ENCODE data around the gene TTLL4. TPM values are rescaled to one million over a fixed set of nuclear protein-coding genes. Genes with fewer than 3 reads are reported as not detected.
A peak's percentile ranks its signal among the peaks of the same experiment; 100 is the strongest.

The TTLL4 gene
- total RNA-seq, 1 experiment from 2014 or later = 8.0 TPM

DNA sequence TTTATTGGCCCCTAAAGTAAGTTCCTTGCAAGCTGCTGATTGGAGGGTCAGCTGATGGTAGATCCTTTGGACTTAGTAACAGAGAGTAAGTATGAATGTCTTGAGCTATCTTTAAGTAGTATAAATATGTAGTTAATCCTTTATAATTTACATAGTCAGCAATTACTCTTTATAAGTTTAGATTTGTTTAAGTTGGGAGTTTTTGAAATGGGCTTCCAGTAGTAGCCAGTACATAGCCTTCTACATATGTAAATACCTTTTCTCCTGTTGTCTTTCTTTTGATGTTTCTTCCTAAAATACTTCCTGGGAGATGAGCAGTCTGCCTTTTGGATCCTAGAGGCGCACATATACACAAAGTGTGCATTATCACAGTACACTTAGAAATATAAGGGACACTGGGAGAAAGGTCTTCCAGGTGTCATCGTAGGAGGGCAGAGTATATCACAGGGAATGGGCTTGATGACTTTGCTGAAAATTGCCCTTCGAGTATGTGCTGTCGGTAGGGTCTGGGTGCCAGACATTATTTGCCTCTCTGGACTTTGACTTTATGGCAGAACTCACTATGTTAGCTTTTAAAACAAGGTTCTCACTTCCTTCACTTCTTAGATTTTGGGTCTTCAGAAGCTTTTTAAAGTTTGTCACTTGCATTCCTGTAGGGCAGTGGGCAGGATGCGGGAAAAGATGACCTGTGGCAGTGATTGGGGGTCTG, 21.6 kb downstream of the TTLL4 start:
- DNase-seq (ENCODE audit: low read depth) = no peak
- in situ Hi-C loops (cut with HindIII; ENCODE audit: low pct_unique_long_range_greater_than_20kb, low sequenced_read_pairs) = no loop called here

DNA sequence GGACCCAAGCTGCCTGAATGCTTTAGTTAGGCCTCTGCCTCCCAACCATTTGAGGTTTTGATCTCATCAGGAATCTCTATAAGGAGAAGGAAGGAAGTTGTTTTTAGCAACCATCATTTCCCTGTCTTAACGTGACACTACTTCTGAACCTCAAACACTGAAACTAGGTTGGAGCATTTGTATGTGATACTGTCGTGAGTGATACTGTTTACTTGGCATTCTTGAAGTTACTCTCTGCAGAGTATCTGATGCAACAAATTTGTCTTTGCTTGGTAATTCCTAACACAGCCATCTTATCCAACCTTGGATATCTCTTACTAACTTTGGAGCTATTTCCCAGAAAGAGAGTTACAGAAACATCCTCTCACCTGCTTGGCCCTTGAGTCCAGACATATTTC, 22.1 kb downstream of the TTLL4 start:
- in situ Hi-C loops (cut with HindIII; ENCODE audit: low pct_unique_long_range_greater_than_20kb, low sequenced_read_pairs) = no loop called here

DNA sequence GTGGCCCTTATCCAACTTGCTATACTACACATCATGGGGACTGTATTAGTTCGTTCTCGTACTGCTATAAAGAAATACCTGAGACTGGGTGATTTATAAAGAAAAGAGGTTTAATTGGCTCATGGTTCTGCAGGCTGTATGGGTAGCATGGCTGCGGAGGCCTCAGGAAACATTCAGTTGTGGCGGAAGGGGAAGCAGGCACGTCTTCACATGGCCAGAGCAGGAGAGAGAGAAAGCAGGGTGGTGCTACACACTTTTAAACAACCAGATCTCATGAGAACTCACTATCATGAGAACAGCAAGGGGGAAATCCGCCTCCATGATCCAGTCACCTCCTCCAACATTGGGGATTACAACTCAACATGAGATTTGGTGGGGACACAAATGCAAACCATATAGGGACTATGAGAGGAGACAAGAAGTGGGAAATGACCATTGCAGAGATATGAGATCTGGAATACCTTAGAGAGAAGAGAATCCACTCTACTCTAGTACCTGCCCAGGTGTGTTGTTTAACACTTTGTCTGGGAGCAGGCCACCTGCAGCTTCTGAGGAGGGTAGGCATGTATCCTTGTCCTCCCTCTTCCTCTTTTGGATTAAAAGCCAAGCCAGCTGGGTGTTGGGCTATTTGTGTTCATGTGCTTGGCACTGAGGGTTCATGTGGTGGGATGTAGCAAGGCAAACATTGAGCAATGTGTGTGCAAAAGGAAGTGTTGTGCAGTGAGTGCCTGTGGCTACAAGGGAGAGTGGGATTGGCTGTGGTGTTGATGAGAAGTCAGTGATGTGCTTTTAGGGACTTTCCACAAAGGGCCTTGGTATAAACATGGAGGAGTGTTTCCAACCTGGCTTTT, 22.8 kb downstream of the TTLL4 start:
- in situ Hi-C loops (cut with HindIII; ENCODE audit: low pct_unique_long_range_greater_than_20kb, low sequenced_read_pairs) = no loop called here
- DNase-seq (ENCODE audit: low read depth) = peak; percentile 15

More for the DNA sequence above, 22.1 kb downstream of the TTLL4 start:
- no peak for DNase-seq (ENCODE audit: low read depth)

DNA sequence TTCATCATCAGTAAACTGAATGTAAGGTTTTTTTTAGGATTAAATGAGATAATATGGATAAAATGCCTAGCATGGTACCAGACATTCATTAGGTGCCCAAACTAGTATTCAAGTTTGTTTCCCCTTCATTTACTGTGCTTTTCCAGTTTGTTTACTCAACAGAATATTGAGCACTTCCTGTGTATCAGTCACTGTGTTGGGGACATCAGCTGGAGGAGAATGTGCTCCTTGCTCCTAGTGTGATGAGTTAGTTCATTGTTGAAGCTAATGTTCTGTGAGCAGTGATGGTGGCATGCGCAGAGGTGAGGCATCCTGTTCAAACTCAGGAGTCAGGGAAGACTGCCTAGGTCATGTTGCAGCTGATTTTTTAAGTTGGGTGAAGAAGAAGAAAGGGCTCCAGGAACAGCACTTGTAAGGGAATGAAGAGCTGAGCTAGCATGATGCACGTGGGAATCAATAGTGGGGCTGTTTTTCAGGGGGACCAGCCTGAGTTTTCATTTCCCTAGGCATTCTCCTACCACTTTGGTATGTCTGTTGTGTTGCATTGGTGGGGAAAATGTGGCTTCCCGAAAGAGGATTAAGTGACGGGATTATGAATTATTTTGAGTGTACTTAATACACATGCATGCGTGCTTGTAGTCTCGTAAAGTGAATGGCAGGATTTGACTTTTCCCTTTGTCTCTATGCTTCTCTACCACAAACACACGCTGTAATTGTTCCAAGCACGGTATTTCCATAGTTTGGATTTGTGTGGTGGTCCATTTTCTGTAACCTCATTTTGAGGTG, 23.7 kb downstream of the TTLL4 start:
- no peak for DNase-seq (ENCODE audit: low read depth)
- in situ Hi-C loops (cut with HindIII; ENCODE audit: low pct_unique_long_range_greater_than_20kb, low sequenced_read_pairs) = no loop called here

DNA sequence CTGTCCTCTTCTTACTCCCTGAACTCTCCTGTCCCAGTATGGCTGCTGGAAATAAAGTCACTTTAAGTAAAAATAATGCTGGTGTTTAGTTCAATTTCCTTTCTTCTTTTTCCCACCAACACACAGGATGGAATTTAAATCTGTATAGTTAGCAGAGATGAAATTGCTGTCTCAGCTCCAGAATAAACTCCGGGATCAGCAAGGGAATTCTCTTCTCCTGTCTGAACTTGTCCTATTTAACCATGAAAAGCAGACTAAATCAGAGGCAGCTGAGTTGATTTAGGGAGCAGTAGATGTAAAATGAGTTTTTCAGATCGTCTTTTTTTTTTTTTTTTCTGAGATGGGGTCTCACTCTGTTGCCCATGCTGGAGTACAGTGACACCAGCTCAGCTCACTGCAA, 25.9 kb downstream of the TTLL4 start:
- in situ Hi-C loops (cut with HindIII; ENCODE audit: low pct_unique_long_range_greater_than_20kb, low sequenced_read_pairs) = no loop called here
- DNase-seq (ENCODE audit: low read depth) = no peak

DNA sequence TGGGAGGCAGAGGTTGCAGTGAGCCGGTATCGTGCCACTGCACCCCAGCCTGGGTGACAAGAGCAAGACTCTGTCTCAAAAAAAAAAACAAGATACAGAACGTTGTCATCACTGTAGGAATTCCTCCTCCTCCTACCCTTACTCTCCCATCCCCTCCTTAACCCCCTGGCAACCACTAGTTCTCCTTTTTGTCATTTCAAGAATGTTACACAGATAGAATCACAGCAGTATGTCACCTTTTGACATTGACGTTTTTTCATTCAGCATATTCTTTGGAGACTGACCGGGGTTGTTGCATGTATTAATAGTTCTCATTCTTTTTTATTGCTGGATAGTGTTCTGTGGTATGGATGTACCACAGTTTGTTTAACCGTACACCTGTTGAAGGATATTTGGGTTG, 32.4 kb downstream of the TTLL4 start:
- in situ Hi-C loops (cut with HindIII; ENCODE audit: low pct_unique_long_range_greater_than_20kb, low sequenced_read_pairs) = no loop called here
- no peak for DNase-seq (ENCODE audit: low read depth)

DNA sequence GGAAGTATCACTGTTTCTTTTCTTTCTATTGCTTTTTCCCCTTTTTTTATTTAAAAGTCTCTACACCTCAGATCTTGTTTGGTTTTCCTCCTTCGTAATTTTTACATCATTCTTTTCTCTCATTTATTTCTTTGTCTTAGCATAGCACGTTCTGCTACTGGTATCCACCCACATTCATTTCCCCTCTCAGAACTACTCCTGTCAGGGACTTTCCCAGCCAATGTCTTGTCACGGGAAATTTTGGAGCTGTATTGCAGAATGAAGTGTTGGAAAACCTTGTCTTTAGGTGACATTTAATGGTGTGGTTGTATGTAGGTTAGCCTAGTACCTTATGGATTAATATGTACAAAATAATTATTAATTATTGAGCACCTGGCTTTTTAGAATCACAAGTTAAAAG, 34.0 kb downstream of the TTLL4 start:
- in situ Hi-C loops (cut with HindIII; ENCODE audit: low pct_unique_long_range_greater_than_20kb, low sequenced_read_pairs) = no loop called here
- no peak for DNase-seq (ENCODE audit: low read depth)

DNA sequence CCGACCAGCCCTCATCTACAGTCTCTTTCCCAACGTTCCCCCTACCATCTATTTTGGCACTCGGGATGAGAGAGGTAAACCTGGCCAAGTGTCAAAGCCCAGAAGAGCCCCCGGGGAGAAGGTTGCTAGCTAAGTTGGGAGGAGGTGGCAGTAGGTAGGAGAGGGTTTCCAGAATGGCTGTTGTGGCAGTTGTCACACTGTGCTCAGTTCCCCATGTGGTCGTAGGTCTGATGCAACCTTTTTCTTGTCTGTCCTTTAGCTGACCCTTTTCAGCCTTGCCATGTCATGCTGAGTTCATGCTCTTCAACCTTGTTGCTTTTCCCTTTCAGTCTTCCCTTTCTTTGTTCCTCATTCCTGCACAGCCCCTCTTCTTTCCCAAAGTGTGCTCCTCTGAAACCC, 34.5 kb downstream of the TTLL4 start:
- in situ Hi-C loops (cut with HindIII; ENCODE audit: low pct_unique_long_range_greater_than_20kb, low sequenced_read_pairs) = no loop called here
- DNase-seq (ENCODE audit: low read depth) = peak; percentile 30

DNA sequence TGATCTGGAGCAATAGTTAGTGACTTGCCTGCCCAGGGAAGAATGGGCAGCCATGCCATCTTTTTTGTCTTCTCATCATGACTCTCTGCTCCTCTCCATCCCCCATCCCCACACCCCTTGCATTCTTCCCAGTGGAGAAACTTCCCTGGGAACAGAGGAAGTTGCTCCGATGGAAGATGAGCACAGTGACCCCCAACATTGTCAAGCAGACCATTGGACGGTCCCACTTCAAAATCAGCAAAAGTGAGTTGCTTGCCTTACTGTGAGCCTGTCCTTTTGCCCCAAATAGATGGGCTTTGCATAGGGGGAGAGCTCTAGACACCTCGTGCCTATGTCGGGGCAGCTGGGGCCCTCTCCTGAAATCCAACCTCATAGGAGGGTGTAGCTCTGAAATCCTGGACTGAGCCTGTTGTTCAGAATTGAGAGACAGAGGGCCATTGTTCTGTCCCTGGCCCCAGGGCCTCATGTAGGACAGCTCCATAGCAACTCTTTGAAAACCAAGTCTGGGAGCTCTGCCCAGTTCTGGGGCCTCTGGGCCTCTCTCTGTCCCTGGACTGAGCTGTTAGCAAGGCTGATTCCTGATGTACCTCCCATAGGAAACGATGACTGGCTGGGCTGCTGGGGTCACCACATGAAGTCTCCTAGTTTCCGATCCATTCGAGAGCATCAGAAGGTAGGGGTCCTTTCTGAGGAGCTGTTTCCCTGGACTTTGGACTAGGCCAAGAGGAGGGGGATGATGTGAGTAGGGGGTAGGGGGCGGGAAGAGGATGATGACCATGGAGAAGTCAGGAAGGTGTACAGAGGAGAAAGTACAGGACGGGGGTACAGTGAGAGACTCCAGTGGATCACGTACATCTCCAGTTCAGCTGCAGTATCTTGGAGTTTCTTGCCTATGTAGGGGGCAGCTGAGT, 35.2 kb downstream of the TTLL4 start:
- DNase-seq (ENCODE audit: low read depth) = no peak
- in situ Hi-C loops (cut with HindIII; ENCODE audit: low pct_unique_long_range_greater_than_20kb, low sequenced_read_pairs) = no loop called here

DNA sequence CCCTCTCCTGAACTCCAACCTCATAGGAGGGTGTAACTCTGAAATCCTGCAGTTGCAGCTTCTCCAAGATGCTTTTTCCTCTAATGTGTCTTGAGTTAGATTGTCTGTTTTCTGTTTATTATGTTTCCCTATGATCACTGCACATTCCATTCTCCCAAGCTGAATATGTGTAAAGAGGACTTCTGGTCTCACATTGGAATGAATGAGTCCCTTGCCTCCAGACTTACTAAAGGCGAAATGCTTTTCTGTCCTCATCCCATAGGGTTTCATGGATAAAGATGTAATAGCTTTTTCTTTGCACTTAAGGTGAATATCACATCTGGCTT, 35.8 kb downstream of the TTLL4 start:
- in situ Hi-C loops (cut with HindIII; ENCODE audit: low pct_unique_long_range_greater_than_20kb, low sequenced_read_pairs) = no loop called here
- DNase-seq (ENCODE audit: low read depth) = no peak

DNA sequence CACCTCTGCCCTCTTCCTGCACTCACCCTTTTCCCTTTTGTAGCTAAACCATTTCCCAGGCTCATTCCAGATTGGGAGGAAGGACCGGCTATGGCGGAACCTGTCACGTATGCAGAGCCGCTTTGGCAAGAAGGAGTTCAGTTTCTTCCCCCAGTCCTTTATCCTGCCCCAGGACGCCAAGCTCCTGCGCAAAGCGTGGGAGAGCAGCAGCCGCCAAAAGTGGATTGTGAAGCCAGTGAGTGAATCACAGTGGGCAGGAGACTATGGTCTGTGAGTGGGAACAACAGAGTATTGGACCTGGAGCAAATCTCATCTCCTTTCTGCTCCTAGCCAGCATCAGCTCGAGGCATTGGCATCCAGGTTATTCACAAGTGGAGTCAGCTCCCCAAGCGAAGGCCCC, 36.3 kb downstream of the TTLL4 start:
- in situ Hi-C loops (cut with HindIII; ENCODE audit: low pct_unique_long_range_greater_than_20kb, low sequenced_read_pairs) = no loop called here
- DNase-seq (ENCODE audit: low read depth) = no peak

DNA sequence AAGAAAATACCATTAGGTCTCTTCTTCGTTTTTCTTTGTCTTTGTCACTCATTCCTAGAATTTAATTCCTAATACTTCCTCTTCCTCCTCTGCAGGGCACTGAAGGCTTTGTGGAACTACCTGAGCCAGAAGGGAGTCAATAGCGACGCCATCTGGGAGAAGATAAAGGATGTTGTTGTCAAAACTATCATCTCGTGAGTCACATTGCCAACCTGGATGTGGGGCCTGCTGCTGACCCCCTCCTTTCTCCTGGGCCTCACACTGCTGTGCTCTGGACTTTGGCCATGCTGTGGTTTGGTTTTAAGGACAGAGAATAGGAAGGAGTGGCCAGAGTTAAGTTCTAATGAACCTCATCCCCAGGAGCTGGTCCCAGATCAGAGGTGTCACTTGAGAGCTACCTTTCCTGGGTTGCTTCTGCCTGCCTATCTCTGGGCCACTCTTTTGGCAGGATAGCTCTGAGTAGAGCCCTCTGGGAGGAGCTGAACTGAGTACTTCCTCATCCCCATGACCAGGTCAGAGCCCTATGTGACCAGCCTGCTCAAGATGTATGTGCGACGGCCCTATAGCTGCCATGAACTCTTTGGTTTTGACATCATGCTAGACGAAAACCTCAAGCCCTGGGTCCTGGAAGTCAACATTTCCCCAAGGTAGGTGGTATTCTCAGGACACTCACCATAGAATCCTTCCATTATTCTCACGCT, 38.3 kb downstream of the TTLL4 start:
- in situ Hi-C loops (cut with HindIII; ENCODE audit: low pct_unique_long_range_greater_than_20kb, low sequenced_read_pairs) = no loop called here

DNA sequence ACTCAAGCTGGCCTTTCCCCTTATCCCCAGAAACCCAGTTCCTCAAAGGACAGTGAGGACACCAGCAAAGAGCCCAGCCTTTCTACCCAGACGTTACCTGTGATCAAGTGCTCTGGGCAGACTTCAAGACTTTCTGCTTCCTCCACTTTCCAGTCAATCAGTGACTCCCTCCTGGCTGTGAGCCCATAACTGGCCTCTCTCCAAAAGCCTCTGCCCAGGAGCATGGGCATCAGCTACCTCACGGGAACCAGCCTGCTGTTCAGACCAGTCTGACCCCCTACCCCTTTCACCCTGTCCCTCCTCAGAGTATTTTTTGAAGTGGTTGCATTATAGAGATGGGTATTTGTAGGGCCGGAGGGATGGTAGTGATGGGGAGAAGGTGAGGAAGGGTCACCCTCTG, 43.6 kb downstream of the TTLL4 start:
- DNase-seq (ENCODE audit: low read depth) = no peak
- in situ Hi-C loops (cut with HindIII; ENCODE audit: low pct_unique_long_range_greater_than_20kb, low sequenced_read_pairs) = no loop called here

More for the DNA sequence above, 38.3 kb downstream of the TTLL4 start:
- no peak for DNase-seq (ENCODE audit: low read depth)

DNA sequence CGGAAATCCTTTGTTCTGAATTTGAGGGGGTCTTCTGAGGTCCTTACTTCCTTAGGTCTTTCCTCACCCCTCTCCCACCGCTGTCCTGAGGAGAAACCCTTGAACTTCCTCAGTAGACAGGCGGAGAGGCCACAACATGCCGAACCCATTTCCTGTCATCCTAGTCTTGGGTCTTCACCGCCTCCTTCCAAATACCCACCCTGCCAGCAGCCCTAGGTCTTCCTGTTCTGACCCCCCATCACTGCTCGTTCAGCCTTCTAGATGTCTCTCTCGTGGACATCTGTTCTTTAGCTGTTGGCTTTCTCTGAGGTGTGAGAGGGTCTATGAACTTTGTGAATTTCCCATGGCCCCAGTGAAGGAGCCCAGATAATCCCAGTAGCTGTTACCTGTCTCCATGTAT, 44.1 kb downstream of the TTLL4 start:
- in situ Hi-C loops (cut with HindIII; ENCODE audit: low pct_unique_long_range_greater_than_20kb, low sequenced_read_pairs) = no loop called here
- DNase-seq (ENCODE audit: low read depth) = no peak

DNA sequence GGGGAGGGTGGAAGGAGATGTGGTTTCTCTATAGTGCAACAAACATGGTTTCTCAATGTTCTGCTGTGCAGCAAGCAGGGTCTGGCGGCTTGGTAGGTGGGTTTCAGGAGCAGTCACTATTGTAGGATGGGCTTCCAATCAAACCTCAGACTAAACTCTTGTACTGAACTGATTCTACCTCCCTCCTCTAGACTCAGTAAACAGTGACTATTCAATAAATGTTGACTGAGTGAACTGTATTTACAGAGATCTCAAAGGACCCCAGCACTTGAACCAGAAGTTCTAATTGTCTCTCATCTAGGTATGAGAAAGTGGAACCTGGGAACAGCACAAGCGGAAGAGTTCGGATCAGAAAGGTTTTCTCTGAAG, 44.5 kb downstream of the TTLL4 start:
- in situ Hi-C loops (cut with HindIII; ENCODE audit: low pct_unique_long_range_greater_than_20kb, low sequenced_read_pairs) = no loop called here
- DNase-seq (ENCODE audit: low read depth) = no peak

DNA sequence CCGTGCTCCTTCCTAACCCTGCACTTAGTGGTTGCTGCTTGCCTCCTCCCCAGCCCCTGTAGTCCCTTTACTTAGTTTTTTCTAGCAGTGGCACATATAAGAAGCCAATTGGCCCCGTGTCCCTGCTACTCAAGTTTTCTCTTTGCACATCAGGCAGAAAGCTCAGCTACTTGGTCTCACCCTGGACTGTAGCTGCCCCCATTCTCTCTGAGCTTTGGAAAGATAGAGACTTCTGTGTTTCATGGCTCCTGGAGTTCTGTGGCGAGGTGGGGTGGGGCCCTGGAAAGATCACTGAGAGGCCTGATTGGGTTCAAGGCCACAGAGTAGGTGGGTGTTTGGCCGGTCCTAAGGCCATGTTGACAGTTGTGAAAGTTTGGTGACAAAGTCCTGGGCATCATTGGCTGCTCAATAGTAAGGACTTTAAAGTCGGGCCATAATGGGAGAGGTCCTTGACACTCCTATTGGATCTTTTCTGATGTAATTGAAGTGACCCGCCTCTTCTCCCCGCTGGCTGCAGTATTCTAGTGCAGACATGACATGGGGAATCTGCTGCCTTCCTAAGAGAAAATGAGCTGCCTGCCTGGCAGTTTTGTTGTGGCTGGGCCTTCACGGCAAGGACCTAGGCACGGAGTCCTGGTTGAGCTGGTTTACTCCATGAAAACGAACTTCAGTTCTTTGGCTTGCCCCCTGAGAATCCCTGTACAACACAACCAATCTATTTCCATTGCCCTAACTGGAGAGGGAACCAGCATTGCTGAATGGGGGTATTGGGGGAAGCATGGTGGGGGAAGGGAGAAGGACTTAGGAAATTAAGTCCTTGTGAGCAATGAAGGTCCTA, 45.2 kb downstream of the TTLL4 start:
- no peak for DNase-seq (ENCODE audit: low read depth)
- in situ Hi-C loops (cut with HindIII; ENCODE audit: low pct_unique_long_range_greater_than_20kb, low sequenced_read_pairs) = no loop called here

All from Caki2 (cell line).